IMR-90 (cell line): ENCODE measurements around the gene ZNF267.

Experiments
- MAFK ChIP-seq: IDR thresholded peaks from 2 replicates; pipeline ENCODE4 v1.6.1; 2012; ENCODE audit warnings: low read depth, low read length, improper control_type of control experiment
- MXI1 ChIP-seq: IDR thresholded peaks from 2 replicates; pipeline ENCODE4 v1.6.1; 2012; ENCODE audit warnings: low read depth, mild to moderate bottlenecking, low read length, moderate library complexity, borderline replicate concordance
- POLR2A ChIP-seq: IDR thresholded peaks from 2 replicates; pipeline ENCODE4 v1.6.1; 2012; ENCODE audit warnings: mild to moderate bottlenecking, low read depth, low read length
- RCOR1 ChIP-seq: IDR thresholded peaks from 2 replicates; pipeline ENCODE4 v1.6.1; 2012; ENCODE audit warnings: mild to moderate bottlenecking, low read length, improper control_type of control experiment; ENCODE audit not compliant: insufficient replicate concordance
- RFX5 ChIP-seq: IDR thresholded peaks from 2 replicates; pipeline ENCODE4 v1.8.0; 2012; ENCODE audit warnings: low read depth, mild to moderate bottlenecking, low read length, moderate library complexity
- SMC3 ChIP-seq: fragments of 150-350 bp; IDR thresholded peaks from 2 replicates; pipeline ENCODE4 v1.6.1; 2016; ENCODE audit warnings: low read depth, mild to moderate bottlenecking, antibody characterized with exemption, low read length, moderate library complexity
- TF ChIP-seq, protein P1 (sequence below): conservative IDR thresholded peaks from 2 replicates; pipeline ENCODE4 v1.5.1; 2012; ENCODE audit warnings: mild to moderate bottlenecking, low read depth, low read length, improper control_type of control experiment

DNA sequence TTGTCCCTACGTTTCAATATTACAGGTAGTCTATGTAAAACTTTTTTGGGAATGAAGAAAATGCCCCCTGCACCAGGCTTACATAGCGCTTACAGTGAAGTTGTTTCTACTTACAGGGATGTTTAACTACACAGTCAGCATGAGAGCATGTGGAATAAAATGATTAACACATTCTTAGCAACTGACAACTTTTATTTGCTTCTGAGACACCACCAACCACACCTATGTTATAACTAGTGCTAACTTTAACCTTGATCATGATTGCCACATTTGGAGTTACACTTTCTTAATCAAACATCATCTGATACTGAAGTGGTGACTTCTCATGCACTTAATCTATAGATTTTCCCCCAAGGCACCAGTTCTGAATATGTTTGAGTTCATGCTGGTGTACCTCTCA lies 20.3 kb upstream of the ZNF267 start:
- TF ChIP-seq, protein P1, sequence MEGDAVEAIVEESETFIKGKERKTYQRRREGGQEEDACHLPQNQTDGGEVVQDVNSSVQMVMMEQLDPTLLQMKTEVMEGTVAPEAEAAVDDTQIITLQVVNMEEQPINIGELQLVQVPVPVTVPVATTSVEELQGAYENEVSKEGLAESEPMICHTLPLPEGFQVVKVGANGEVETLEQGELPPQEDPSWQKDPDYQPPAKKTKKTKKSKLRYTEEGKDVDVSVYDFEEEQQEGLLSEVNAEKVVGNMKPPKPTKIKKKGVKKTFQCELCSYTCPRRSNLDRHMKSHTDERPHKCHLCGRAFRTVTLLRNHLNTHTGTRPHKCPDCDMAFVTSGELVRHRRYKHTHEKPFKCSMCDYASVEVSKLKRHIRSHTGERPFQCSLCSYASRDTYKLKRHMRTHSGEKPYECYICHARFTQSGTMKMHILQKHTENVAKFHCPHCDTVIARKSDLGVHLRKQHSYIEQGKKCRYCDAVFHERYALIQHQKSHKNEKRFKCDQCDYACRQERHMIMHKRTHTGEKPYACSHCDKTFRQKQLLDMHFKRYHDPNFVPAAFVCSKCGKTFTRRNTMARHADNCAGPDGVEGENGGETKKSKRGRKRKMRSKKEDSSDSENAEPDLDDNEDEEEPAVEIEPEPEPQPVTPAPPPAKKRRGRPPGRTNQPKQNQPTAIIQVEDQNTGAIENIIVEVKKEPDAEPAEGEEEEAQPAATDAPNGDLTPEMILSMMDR, result no peak
- no peak for TF ChIP-seq MAFK
- no peak for TF ChIP-seq POLR2A
- no peak for TF ChIP-seq SMC3
- TF ChIP-seq RFX5, result no peak
- no peak for TF ChIP-seq MXI1
- TF ChIP-seq RCOR1, result no peak
